Skin epidermis (tissue), 12 donors: ENCODE measurements around the gene ABHD12.

ENCODE experiments used
- H3K27ac ChIP-seq, 21 experiments: fragments of 200-600 bp; sonication (generic) in 11 of 21; one replicate each; pipeline ENCODE4 v1.5.0; 2020; ENCODE audit warnings: mild to moderate bottlenecking in 3 of 21, inconsistent platforms in 2 of 21, moderate library complexity in 2 of 21
- H3K4me3 ChIP-seq, 7 experiments: fragments of 200-600 bp; sonication (generic) in 2 of 7; one replicate each; pipeline ENCODE4 v1.5.0; 2020; ENCODE audit warnings: inconsistent platforms in 2 of 7, mild to moderate bottlenecking in 2 of 7, moderate library complexity in 1 of 7

ABHD12 gene

GRCh38 chr20:25283221-25283951, 107.2 kb downstream of the ABHD12 start:
- Histone ChIP-seq H3K4me3 (no peak overlapping the region), H3K27ac (no peak overlapping the region)

DNA sequence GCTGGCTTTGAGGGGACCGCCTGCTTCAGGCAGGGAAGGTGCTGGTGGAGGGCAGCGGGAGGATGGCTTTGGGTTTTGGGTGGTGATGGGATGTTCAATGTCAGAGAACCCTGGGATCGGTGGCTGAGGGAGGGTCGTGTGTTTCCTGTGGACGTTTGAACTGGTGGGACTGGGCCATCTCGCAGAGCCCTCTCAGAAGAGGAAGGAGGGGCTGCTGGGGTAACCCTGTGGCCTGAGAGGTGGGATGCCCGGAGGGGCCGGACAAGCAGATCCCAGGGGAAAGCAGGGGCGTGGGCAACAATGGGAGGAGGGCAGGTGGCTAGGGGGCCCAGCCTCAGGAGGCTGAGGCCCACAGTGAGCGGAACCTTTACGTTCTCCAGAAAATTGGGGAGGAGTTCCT, 107.8 kb downstream of the ABHD12 start:
- H3K4me3 ChIP-seq = no peak overlapping the region
- H3K27ac ChIP-seq = no peak overlapping the region

DNA sequence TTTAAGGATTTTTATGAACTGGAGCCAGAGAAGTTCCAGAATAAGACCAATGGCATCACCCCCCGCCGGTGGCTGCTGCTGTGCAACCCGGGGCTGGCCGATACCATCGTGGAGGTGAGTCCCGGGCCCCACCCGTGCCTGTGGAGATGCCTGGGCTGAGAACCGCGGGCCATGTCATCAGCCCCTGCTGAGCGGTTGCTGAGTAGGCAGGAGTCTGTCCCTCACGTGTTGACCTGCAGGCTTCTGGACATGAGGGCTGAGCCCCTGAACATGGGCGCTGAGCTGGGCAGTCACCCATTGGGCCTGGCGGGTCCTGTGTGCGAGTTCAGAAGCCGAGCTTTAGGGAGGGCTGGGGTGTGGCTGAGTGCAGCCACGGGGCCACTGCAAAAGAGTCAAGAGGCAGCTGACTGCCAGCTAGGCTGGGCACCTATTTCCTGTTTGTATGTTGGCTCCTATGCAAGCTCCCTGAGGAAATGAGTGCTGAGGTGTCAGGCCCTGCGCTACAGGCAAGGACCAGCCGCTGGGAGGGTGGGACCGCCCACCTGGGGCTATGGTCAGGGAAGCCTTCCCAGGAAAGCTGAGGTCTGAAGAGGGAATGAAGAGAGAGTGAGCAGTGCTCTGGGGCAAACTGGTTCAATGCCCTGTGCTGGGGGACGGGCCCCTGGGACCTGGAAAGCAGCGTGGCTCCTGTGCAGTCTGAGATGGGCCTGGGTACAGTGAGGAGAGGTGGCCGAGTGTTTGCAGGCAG, 108.4 kb downstream of the ABHD12 start:
- H3K27ac ChIP-seq = peak overlapping the region in 1 of 21 experiments; percentile 22
- H3K4me3 ChIP-seq = no peak overlapping the region

GRCh38 chr20:25281541-25281991, 109.1 kb downstream of the ABHD12 start:
- H3K4me3 ChIP-seq = no peak overlapping the region
- H3K27ac ChIP-seq = peak overlapping the region in 1 of 21 experiments; percentile 22

- Histone ChIP-seq H3K27ac (peak overlapping the region in 1 of 21 experiments; percentile 39), H3K4me3 (no peak overlapping the region)
Measured at GRCh38 chr20:25280574-25281535, 109.8 kb downstream of the ABHD12 start.

- no peak overlapping the region for H3K4me3 ChIP-seq
- H3K27ac ChIP-seq = no peak overlapping the region
Measured at GRCh38 chr20:25280051-25280573, 110.5 kb downstream of the ABHD12 start.

GRCh38 chr20:25279403-25279802, 111.2 kb downstream of the ABHD12 start:
- H3K27ac ChIP-seq = no peak overlapping the region
- no peak overlapping the region for H3K4me3 ChIP-seq

- Histone ChIP-seq H3K4me3 (no peak overlapping the region), H3K27ac (no peak overlapping the region)
Measured at GRCh38 chr20:25278636-25279361, 111.8 kb downstream of the ABHD12 start.

DNA sequence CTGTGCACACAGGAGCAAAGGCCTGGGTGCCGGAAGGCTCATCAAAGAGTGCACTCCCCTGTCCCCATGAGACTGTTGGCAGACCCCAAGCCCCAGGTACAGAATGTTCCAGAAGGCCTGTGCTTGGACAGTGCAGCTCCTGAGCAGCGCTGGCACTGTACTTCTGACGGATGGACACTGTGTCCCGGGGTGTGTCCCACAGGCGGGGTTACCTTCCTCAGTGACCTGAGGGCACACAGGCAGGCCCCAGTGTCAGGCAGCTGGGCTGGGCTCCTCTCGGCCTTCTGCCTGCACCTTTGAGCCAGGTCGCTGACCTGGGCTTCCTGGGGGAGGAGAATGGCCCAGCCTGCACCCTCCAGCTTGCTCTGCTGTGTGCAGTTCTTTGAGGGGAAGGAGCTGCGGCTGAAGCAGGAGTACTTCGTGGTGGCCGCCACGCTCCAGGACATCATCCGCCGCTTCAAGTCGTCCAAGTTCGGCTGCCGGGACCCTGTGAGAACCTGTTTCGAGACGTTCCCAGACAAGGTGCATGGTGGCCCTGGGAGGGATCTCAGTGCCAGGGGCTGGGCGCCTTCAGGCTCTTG, 112.6 kb downstream of the ABHD12 start:
- H3K4me3 ChIP-seq = no peak overlapping the region
- no peak overlapping the region for H3K27ac ChIP-seq

GRCh38 chr20:25277051-25277801, 113.4 kb downstream of the ABHD12 start:
- H3K27ac ChIP-seq = no peak overlapping the region
- no peak overlapping the region for H3K4me3 ChIP-seq

DNA sequence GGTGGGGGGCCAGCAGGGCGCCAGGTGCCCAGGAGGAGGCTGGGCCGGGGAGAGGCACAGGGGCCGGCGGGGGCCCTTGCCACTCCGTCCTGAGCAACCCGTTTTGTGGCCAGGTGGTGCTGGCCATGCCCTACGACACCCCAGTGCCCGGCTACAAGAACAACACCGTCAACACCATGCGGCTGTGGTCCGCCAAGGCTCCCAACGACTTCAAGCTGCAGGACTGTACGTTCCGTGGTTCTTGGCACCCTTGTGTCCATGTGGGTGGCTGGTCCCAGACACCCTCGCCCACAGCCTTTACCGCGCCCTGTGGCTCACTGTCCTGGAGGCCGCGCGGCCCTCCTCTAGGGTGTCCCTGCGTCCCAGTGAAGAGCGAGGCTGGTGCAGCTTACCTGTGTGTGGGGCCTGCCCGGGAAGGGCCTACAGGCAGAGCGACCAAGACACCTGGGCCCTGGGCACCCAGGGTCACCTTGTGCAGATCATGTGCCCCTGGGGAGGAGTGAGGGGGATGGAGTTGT, 114.0 kb downstream of the ABHD12 start:
- H3K27ac ChIP-seq = no peak overlapping the region
- H3K4me3 ChIP-seq = no peak overlapping the region

DNA sequence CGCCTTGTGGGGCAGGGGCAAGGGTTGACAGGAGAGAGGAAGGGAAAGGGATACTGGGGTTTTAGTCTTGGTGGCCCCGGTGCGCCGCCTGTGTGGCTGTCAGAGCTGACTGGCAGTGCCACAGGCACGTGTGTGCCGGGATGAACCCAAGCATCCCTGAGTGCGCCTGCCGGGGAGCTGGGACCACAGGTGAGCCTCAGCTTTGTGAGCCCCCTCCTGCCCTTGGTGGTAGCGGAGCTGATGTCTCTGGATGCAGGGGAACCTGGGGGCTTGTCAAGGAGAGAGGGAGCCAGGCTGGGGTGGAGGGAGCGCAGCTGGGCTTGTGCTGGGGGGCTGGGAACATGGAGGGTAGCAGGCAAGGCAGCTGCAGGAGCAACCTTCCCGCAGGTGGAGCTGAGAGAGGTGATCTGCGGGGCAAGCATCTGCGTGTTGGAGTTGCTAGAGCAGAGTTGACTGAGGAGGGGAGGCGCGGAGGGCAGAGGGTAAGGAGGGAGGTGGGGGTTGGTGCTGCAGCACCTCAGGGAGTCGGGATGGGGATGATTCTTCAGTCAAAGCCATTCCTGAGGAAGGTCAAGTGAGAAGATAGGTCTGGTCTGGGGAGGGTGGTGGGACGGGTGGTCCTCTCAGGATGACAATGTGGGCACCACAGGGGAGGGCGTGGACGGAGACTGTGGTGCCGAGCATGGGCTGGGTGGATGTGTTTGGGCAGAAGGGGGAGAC, 114.7 kb downstream of the ABHD12 start:
- H3K27ac ChIP-seq = no peak overlapping the region
- no peak overlapping the region for H3K4me3 ChIP-seq

DNA sequence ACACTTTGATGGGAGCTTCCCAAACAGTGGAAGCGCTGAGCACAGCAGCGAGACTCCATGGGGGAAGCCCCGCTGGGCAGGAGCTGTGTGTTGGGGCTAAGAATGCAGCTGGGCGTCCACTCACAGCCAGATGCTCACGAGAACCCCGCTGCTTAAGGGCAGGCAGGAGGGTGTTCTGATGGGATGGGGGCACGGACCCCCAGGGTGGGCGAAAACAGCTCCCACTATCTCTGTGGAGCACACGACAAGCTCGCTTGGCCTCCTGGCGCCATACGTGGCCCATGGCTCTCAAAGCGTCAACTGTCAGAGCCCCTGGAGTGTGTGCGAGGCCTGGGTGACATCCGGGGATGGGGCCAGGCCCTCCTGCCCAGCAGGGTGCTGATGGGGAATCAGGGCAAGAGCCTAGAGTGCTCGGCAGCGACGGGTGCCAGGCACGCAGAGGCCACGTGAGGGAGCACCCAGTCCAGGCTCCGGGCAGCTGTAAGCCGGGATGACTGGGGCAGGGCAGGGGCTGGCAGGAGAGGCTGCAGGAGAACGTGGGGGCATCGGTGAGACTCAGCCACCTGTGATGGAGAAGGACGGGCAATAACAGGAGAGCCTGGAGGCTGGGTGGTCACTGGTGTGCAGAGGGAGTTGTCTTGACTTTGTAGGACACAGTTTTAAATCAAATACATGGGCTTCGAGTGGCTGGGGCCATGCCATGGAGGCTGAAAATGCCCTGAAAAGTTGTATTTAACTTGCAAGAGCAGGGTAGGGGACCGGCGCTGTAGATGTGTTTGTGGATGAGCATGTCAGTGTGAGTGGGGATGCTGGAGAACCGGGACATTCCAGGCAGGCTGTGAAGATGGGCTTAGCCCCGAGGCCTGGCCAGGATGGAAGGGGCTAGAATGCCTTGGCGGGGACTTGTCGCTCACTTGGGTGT, 115.5 kb downstream of the ABHD12 start:
- Histone ChIP-seq H3K27ac (no peak overlapping the region), H3K4me3 (no peak overlapping the region)

DNA sequence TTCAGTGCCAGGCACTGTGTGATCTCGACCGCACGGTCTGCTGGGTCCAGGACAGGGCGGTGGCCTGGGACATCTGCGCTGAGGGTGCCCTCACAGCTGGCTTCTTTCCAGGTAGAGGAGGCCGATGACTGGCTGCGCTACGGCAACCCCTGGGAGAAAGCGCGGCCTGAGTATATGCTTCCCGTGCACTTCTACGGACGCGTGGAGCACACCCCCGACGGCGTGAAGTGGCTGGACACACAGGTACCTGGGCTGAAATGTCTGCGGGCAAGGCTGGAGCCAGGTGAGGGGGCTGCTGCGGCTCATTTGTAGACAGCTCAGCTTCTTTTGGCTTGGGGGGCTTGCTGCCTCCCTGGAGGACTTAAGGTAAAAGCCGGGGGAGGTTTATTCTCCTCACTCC, 116.2 kb downstream of the ABHD12 start:
- Histone ChIP-seq H3K27ac (no peak overlapping the region), H3K4me3 (no peak overlapping the region)

DNA sequence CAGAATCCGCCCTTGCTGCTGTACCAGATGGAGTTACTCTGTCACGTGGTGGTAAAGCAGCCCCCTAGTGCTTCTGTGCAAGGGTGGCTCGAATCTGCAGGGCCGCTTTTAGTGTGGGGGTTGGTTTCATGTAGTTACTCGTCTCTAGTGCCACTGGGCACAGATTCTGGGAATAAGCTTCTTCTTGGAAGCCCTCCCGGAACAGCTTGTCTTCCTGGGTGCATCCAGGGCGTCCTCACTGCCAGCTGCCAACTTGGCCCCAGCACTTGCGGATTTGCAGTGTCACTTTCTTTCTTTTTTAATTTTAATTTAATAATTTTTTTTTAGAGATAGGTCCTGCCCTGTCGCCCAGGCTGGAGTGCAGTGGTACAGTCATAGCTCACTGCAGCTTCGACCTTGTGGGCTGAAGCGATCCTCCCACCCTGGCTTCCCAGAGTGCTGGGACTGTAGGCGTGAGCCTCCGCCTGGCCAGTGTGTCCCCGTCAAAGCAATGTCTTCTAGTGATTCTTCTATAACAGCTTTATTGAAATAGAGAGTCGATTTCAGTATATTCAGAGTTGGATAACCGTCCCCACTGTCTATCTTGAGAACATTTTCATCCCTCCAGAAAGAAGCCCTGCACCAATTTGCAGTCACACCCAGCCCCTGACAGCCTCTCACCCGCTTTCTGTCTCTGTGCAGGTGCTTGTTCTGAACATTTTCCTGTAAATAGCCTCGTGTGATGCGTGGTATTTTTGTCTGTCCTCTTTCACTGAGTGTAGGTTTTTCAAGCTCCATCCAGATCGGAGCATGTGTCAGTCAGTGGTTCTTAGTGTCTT, 116.9 kb downstream of the ABHD12 start:
- peak overlapping the region in 4 of 21 experiments; percentile 4 to 47 (median 19) for H3K27ac ChIP-seq
- no peak overlapping the region for H3K4me3 ChIP-seq
